GM20000 (cell line): ENCODE measurements around the gene SLC6A3.

Experiments used
- DNase-seq: peaks from one replicate; pipeline ENCODE4 v3.0.0; 2012; ENCODE audit warnings: low spot score
- TF ChIP-seq, protein P1 (sequence below): IDR thresholded peaks from 2 replicates; pipeline ENCODE4 v1.5.1; 2012; ENCODE audit warnings: mild to moderate bottlenecking, control low read depth; ENCODE audit errors: extremely low read depth, missing control alignments

The SLC6A3 gene

DNA sequence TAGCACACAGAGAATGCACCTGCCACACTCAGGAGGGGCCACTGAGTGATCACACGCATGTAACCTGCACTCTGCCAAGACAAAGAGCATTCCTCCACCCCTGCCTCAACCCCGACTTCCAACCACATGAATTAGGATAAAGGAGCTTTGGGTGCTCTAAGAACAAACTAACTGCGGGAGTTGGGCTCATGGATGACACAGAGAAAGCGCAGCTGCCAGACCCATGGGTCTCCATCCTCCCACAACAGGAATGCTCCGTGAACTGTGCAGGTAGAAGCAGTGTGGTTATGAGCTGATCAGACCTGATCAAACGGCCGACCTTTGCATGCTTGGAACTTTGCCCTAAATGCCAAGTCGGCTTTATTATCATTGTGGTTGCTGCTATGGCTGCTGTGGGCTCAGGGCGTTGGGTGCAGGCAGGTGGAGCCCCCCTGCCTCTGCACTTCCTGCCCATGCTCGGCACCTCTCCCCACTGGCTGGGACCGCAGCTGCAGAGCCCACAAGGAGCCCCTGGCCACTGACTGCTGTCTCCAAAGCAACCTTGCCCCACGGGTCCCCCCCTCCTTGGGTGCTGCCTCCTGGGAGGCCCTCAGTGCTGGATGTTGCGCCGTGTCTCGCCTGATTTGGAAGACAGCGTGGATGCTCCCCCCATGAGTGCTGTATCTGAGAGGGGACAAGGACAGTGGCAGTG is 2.6 kb upstream of the SLC6A3 start:
- DNase-seq, result no peak
- TF ChIP-seq, protein P1, sequence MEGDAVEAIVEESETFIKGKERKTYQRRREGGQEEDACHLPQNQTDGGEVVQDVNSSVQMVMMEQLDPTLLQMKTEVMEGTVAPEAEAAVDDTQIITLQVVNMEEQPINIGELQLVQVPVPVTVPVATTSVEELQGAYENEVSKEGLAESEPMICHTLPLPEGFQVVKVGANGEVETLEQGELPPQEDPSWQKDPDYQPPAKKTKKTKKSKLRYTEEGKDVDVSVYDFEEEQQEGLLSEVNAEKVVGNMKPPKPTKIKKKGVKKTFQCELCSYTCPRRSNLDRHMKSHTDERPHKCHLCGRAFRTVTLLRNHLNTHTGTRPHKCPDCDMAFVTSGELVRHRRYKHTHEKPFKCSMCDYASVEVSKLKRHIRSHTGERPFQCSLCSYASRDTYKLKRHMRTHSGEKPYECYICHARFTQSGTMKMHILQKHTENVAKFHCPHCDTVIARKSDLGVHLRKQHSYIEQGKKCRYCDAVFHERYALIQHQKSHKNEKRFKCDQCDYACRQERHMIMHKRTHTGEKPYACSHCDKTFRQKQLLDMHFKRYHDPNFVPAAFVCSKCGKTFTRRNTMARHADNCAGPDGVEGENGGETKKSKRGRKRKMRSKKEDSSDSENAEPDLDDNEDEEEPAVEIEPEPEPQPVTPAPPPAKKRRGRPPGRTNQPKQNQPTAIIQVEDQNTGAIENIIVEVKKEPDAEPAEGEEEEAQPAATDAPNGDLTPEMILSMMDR, result no peak

DNA sequence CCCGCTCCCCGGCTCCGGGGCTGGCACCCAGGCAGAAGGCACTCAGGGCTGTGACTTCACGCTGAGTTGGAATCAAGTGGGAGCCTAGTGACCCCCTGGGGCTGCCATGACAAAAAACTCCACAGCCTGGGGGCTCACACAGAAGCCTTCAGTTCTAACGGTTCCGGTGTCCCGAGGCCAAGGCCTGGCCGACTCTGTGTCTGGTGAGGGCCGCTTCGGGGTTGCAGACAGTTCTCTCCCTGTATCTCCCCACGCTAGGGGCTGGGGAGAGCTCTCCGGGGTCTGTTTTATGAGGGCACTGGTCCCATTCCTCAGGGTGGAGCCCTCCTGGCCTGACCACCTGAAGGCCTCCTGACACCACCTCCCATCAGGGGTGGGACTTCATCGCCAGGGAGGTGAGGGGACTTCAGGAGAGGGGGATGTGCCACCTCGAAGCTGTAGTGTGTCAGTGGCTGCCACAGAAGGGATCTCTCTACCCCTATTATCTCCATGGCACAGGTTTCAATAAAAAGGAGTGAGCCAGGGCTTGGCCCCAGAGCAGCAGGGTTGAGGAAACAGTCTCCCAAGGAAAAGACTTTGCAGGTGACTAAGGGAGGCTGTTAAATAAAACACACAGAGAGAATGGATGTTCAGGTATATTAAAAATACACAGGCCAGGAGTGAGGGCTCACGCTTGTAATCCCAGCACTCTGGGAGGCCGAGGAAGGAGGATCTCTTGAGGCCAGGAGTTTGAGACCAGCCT is 1.5 kb upstream of the SLC6A3 start:
- no peak for DNase-seq
- TF ChIP-seq, protein P1, result no peak

DNA sequence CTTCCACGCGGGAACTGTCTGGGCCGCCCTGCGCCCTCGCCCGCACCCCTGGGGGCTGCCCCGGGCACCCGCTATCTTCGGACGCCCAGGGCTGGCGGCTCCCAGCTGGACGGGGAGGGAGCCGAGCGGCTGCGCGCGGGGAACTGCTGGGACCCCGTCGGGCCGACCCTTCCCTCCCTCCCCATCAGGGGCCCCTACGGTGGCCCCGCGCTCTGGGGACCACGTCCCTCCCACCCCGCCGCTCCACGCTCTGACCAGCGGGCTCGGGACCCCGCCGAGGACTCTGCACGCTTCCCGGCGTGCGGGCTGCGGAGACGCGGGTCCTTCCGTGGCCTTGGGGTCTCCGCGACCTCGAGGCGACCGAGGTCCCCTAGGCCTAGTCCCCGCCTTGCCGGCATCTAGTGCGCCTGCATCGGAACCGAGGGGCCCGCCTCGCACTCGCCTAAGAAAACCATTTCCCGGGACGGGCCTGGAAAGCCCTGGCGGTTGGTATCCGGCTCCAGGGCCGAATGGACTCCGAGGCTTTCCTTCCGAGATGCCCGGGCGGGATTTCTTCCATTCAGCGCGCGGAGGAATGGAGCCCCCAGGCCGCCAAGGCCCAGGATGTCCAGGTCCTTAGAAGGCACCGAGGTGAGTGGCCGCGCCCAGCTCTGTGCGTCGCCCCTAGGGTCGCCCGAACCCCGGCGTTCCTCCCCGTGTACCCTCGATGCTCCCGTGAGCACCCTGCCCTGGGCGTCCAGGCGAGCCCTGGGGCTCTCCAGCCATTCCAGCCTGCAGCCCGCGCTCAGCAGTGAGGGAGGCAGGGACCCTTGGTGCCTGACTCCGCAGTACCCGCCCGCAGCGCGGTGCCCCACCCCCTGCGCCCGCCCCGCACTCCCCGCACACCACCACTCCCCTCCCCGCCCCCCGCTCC is 705 bp upstream of the SLC6A3 start:
- DNase-seq, result no peak
- TF ChIP-seq, protein P1, result no peak

DNA sequence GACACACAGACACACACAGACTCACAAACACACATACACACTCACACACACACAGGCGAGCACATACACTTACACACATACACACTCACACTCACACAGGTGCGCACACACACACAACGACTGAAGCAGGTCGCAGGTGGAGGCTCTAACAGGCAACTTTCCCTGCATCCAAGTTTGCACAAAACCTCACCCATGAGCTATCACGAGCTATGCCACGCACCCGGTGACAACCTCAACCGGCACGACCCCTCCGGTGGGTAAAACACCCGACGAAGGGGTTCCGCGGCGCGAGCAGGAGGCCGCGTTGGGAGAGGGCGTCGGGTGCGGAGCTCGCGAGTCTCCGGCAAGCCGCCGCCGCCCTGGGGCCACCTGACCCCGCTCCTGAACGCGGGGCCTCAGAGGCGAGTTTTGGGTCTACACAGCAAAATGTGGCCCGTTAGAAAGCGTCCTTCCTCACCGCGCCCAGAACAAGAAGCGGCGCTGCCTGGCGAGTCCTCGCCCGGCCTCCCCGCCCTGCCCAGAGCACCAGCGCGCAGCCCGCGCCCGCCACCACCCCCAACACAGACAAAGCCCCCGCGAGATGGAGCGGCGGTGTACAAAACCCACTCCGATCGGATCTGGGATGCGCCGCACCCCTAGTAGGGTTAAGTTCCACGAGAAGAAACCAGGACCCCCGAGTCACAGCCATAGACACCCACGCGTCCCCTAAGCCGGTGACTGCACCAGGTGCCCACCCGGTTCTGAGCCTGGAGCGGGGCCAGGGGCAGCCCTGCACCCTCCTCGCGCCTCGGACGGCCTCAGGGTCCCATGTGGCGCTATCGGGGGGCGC is 665 bp downstream of the SLC6A3 start:
- DNase-seq, result no peak
- TF ChIP-seq, protein P1, result no peak

DNA sequence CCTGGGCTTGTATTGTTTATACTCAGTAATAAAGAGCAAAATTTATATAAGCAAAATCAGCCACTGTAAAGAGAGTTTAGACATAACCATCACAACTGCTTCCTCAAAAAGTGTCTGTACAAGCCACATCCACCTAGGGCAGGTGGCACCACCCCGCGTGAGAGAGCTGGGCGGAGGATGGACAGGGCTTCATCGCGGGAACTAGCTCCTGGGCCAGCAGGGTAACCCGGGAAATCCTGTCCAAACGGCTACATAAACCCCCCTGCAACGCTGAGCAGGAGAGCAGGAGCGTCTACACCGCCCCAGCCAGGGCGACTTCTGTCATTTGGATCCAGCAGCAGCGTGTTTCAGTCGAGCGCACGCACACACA is 1.3 kb downstream of the SLC6A3 start:
- TF ChIP-seq, protein P1, result no peak
- DNase-seq, result no peak

DNA sequence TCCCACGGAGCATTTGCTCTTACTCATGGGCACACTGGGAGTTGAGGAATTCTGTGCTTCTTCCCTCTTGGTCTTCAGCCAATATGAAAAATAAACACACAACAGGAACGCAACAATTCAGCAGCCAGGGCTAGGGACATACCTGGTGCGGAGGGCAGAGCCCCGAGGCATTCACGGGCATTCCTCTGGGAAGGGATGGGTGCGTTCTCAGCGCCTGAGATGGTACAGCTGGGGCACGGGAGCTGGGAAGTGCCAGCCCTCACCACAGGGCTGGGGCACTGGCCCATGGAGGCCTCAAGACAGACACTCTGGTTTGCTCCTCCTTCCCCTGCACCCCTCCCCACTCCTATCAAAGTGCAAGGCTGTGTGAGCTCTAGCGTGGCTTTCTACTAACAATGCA is 2.1 kb downstream of the SLC6A3 start:
- TF ChIP-seq, protein P1, result no peak
- DNase-seq, result no peak
